ENCODE results near the gene UBFD1. TPM values are rescaled to one million over a fixed set of nuclear protein-coding genes. Genes with fewer than 3 reads are reported as not detected.
A peak's percentile ranks its signal among the peaks of the same experiment; 100 is the strongest.

UBFD1 gene
- total RNA-seq: 100 to 1,000 TPM in 1 of 4 donors, 10 to 100 TPM in 3; 26.5 to 142 (median 67.0) TPM

GRCh38 chr16:23556881-23557778 lies at the start of gene UBFD1, which contains the start of gene EARS2:
TSS of gene UBFD1 (plus strand) at chr16:23557727. CDS start at chr16:23557743, 16 bp downstream.
TSS of gene EARS2 (minus strand) at chr16:23557350. CDS start at chr16:23557343, 7 bp downstream.
- no peaks in the 10 kb centered on the region for H3K27me3 ChIP-seq
- DNase-seq: peak; percentile 96 to 98
- H3K27ac ChIP-seq: peak within 1 kb of the TSS; percentile 87 to 92
- H3K4me3 ChIP-seq: peak within 1 kb of the TSS; percentile 70 to 90
- intact Hi-C loops (cut with DNase I; ENCODE audit: low total_unique reads): no loop called here
- peaks cover 8 to 10% of the 10 kb centered on the region in 2 donors for H3K4me1 ChIP-seq
- H3K9me3 ChIP-seq: no peaks in the 10 kb centered on the region
- TF ChIP-seq POLR2A (IDR thresholded peaks at IDR 0.05): peak; percentile 22 to 37
- TF ChIP-seq CTCF (IDR thresholded peaks at IDR 0.05): peak; percentile 84 to 95 (median 93)
- H3K36me3 ChIP-seq: no peaks in the 10 kb centered on the region

GRCh38 chr16:23508589-23509440 lies 48.7 kb upstream of the UBFD1 start:
- Histone ChIP-seq H3K27me3 (no peaks in the 10 kb centered on the region), H3K36me3 (no peaks in the 10 kb centered on the region), H3K27ac (peak overlapping the region; percentile 70 to 89), H3K9me3 (no peaks in the 10 kb centered on the region), H3K4me3 (peak overlapping the region; percentile 43 to 99), H3K4me1 (peaks cover 0 to 6% of the 10 kb centered on the region in 2 donors)
- intact Hi-C loops (cut with DNase I; ENCODE audit: low total_unique reads): no loop called here
- no peak for DNase-seq
- TF ChIP-seq POLR2A (IDR thresholded peaks at IDR 0.05): no peak
- TF ChIP-seq CTCF (IDR thresholded peaks at IDR 0.05): no peak

GRCh38 chr16:23509441-23509754 lies 48.1 kb upstream of the UBFD1 start:
- Histone ChIP-seq H3K4me1 (peaks cover 0 to 6% of the 10 kb centered on the region in 2 donors), H3K9me3 (no peaks in the 10 kb centered on the region), H3K27ac (peak overlapping the region; percentile 70 to 89), H3K27me3 (no peaks in the 10 kb centered on the region), H3K4me3 (peak overlapping the region; percentile 43 to 99), H3K36me3 (no peaks in the 10 kb centered on the region)
- intact Hi-C loops (cut with DNase I; ENCODE audit: low total_unique reads): no loop called here
- no peak for DNase-seq
- TF ChIP-seq CTCF (IDR thresholded peaks at IDR 0.05) (no peak), POLR2A (IDR thresholded peaks at IDR 0.05) (no peak)

GRCh38 chr16:23509782-23510163 lies 47.8 kb upstream of the UBFD1 start:
- intact Hi-C loops (cut with DNase I; ENCODE audit: low total_unique reads): no loop called here
- H3K4me1 ChIP-seq: peaks cover 0 to 6% of the 10 kb centered on the region in 2 donors
- TF ChIP-seq CTCF (IDR thresholded peaks at IDR 0.05) (no peak), POLR2A (IDR thresholded peaks at IDR 0.05) (no peak)
- no peaks in the 10 kb centered on the region for H3K27me3 ChIP-seq
- no peaks in the 10 kb centered on the region for H3K9me3 ChIP-seq
- H3K36me3 ChIP-seq: no peaks in the 10 kb centered on the region
- DNase-seq: peak; percentile 26 to 36
- H3K4me3 ChIP-seq: peak overlapping the region; percentile 43 to 99
- H3K27ac ChIP-seq: peak overlapping the region; percentile 70 to 89
